HG02973 (cell line): ENCODE data around the gene BCL3.

ENCODE experiments used
- ATAC-seq: cut with Tn5 transposase; IDR thresholded peaks from one replicate; pipeline ENCODE4 v1.9.1; 2021; ENCODE audit warnings: moderate library complexity; ENCODE audit not compliant: unreplicated experiment

Gene BCL3

DNA sequence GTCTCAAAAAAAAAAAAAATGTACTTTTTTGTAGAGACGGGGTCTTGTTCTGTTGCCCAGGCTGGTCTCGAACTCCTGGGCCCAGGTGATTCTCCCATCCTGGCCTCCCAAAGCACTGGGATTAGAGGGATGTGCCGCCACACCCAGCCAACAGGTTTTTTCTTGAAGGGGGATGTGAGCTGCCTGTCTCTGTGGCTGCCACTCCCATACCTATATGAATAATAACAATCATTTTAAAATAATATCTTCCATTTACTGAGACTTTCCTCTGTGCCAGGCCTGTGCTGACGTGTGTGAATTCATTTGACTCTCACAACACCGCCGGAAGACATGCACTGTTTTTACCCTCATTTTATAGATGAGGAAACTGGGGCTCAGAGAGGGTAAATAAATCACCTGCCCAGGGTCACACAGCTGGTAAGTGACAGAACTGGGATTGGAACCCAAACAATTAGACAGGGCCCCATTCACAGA is 7.2 kb upstream of the BCL3 start:
- ATAC-seq: no peak

DNA sequence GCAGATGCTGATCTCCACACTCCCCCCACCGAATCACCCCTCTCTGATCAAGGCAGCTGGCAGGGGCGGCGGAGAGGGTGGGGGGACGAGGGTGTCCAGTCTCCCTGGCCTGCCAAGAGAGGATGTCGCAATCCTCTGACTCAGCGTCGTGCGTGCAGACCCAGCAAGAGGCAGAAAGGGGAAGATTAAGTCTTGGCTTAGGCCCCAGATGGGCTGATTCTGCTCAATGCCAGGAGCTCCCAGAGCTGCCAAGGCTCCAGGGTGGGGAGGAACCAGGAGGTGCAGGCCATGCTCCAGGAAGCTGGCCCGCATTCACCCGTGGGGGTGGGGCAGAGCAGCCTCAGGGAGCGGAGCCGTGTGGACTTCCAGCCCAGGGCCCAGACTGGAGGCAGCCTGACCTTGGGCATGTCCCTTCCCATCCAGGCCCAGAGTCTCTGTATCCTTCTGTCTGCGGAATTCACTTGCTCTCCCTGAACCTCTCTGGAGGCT is 6.6 kb upstream of the BCL3 start:
- no peak for ATAC-seq

GRCh38 chr19:44742330-44743061 is 6.0 kb upstream of the BCL3 start:
- ATAC-seq: no peak

DNA sequence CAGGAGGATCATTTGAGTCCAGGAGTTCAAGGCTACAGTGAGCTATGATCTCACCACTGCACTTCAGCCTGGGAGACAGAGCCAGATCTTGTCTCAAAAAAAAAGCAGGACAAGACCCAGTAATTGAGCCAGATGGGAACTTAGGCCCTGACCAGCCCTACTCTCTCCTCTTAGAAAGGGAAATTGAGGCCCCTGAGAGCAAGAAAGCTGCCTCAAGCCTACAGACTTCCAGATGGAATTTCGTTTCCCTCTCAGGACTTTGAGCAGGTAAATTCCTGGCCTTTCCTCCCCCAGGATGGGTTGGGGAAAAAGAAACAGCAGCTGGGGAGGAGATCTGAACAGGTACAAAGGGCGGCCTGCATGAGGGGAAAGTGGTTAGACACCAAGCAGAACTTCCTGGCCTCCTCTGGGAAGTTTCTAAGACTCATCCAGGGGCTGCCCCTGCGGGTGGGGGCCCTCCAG is 3.6 kb upstream of the BCL3 start:
- ATAC-seq: no peak

DNA sequence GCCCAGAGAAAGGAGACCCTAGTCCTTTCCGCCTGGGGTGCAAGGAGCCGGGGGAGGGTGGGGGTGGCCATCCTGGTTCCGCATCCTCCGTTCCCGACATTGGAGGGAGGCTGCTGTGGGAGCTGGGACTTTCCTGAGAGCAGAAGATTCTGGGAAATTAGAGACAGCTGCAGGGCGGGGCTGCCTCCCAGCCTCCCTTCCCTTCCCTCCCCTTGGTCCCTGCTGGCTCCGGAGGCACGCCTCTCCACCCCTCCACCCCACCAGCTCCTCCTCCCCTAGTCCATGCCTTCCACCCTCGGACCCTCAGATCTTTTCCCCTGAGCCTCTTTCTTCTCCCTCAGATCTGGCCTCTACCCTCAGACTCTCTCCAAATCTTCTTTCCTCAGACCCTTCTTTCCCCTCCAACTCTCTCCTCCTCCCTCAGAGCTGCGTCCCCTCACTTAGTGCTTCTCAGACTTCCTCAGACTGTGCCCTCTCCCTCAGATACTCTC is 3.1 kb upstream of the BCL3 start:
- no peak for ATAC-seq

GRCh38 chr19:44745887-44746600 is 2.5 kb upstream of the BCL3 start:
- no peak for ATAC-seq

- no peak for ATAC-seq
Observed at GRCh38 chr19:44746616-44746945, 1.9 kb upstream of the BCL3 start.

DNA sequence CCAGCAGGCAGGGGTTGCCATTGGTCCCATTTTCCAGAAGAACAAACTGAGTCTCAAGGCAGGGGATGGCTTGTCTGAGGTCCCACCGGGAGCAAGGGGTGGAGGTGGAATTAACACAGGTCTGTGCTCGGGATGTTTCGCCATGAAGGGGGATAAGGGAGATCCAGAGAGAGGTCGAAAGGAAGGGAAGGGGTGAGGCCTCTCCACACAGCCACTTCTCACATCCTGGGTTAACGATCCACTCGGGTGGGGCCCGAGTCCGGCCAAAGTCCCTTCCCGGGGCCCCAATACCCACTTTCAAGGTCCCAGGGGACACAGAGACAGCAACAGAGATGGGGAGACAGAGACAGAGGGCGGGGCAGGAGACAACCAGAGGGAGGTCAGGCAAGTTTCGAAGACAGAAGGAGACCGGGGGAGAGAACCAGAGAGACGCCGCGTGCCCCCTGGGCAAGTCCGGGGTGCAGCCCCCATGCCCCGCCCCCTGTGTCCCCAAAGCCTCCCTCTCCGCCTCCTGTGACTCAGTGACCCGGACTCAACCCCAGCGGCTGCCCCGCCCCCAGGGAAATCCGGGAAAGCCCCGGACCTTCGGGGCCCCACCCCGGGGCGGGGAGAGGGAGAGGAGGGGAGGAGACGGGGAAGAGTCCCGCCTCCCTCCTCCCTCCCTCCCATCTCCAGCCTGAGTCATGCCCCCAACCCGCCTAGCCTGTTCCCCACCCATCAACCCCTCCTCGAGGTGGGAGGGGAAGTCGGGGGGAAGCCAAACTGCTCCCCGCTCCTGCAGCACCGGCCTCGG is 1.4 kb upstream of the BCL3 start:
- ATAC-seq: peak; percentile 38

GRCh38 chr19:44747739-44748425 is 626 bp upstream of the BCL3 start:
- ATAC-seq: no peak

- no peak for ATAC-seq
Observed at GRCh38 chr19:44749292-44749691, 784 bp downstream of the BCL3 start.

DNA sequence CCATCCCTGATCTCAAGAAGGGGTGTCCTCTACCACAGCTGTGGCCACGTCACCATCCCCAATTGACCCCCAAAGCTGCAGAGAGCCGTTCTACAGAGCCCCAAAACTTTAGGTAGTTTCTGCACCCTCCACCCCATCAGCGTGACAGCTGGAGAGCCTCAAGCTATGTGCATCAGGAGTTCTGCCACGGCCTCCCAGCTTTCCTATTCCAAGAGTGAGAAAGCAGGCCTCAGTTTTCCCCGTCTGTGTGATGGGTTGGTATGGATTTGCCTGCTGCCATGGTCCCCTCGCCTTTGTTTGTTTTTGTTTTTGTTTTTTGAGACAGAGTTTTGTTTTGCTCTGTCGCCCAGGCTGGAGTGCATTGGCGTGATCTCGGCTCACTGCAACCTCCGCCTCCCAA is 1.5 kb downstream of the BCL3 start:
- no peak for ATAC-seq

- no peak for ATAC-seq
Observed at GRCh38 chr19:44752123-44752815, 3.8 kb downstream of the BCL3 start.

- ATAC-seq: peak; percentile 54
Observed at GRCh38 chr19:44752816-44753625, 4.5 kb downstream of the BCL3 start.

DNA sequence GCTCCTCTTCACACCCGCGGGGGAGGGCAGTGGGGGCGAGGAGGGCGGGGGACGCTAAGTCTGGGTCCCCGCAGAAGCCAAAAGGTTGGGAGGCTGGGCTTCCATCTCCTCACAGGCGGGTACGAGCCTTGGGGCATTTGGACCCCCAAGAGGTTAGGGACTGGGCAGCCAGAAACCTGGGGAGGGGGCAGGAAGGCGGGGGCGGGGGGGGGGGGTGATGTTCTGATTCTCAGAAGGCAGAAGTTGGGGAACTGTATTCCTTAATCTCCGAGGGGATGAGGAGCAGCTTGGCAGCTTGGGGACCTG is 5.1 kb downstream of the BCL3 start:
- ATAC-seq: no peak

DNA sequence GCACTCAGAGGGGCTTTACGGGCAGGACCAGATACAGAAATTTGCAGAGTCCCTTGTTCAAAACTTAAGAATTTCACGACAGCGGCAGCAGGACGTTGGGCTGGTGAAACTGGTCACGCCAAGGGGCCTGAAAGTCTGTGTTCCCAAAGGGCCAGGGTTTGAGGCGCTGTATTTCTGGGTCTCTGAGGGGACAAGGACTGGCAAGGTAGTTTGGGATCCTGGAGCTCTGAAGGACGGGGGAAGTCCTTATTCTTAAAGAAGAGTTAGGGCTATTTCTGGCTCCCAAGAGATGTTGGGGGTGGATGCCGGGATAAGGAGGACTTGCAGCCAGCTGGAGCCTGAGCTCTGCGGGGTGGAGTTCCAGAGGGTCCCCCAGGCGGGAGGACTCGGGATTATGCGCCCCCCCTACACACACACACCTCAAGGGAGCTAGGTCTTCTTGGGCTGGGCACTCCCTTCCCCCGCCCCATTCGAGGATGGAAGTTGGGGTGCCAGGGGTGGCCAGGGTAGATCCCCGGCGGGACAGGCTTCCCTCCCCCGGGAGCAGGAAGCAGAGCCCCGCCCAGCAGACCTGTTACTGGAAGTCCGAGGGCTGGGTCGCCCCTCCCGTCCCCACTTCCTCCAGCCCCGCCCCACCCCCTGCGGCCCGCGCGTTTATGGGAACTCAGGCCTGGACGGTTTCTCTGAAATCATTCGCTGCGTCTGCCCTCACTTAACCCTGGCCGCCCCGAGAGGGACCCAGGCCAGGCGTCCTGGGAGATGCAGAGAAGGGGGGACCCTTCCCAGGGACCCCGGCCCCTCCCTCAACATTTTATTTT is 5.6 kb downstream of the BCL3 start:
- no peak for ATAC-seq

GRCh38 chr19:44754750-44755080 is 6.2 kb downstream of the BCL3 start:
- ATAC-seq: no peak

DNA sequence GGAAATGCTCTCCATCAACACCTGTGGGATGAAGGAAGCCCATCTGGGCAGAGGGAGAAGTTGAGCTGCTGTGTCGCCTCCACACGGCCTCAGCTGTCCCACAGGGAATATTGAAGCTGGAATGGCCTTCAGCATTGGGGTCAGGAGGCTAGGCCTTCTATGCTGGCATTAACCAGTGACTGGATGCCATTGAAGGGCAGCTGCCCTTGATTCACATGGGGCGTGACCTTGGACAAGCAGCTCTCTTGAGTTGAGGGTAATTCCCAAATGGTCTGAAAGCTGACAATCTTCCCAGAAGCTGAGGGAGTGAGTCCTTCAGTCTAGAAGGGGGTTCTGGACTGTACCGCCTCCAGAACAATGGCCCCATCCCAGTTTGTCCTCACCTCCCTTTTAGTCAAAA is 6.7 kb downstream of the BCL3 start:
- no peak for ATAC-seq

DNA sequence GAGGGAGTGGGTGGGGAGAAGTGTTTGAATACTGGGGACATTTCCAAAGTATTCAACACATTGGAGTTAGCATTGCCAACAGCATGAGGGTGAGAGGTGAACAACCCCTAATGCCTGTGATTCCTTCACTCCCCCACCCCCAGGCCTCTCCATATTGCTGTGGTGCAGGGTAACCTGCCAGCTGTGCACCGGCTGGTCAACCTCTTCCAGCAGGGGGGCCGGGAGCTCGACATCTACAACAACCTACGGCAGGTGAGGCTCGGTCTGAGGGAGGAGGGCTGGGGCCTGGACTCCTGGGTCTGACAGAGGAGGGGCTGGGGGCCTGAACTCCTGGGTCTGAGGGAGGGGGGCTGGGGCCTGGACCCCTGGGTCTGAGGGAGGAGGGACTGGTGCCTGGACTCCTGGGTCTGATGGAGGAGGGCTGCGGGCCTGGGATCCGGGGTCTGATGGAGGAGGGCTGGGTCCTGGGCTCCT is 7.6 kb downstream of the BCL3 start:
- ATAC-seq: no peak
